WTC11 (cell line): ENCODE results near the gene FGD5. TPM values are rescaled to one million over a fixed set of nuclear protein-coding genes. Genes with fewer than 3 reads are reported as not detected.

Source experiments
- ATAC-seq: fragments of 200-7000 bp; cut with Tn5 transposase; 2 replicates; pipeline ENCODE4 v1.10.0; 2021; ENCODE audit warnings: mild to moderate bottlenecking, moderate library complexity
- CTCF ChIA-PET: fragments of 300-600 bp; sonication (Branson Sonifier 250); formaldehyde crosslinking; loops from one replicate; lab custom pipeline; 2021; ENCODE audit warnings: antibody characterized with exemption; lab: Charles Lee
- POLR2A ChIA-PET: fragments of 350-600 bp; sonication (Branson Sonifier 250); formaldehyde crosslinking; loops from one replicate; lab custom pipeline; 2021; ENCODE audit warnings: antibody characterized with exemption; lab: Charles Lee
- DNase-seq: peaks from one replicate; pipeline ENCODE4 v3.0.0; 2021; ENCODE audit warnings: low spot score
- H3K27ac Mint-ChIP-seq: 2 replicates; pipeline ENCODE4 v1.8.0; 2021; ENCODE audit warnings: mixed read lengths
- H3K27me3 Mint-ChIP-seq: 2 replicates; pipeline ENCODE4 v1.8.0; 2021; ENCODE audit warnings: low read depth, mild to moderate bottlenecking, moderate library complexity, mixed read lengths
- H3K36me3 Mint-ChIP-seq: 2 replicates; pipeline ENCODE4 v1.8.0; 2021; ENCODE audit warnings: mixed read lengths
- H3K4me1 Mint-ChIP-seq: 2 replicates; pipeline ENCODE4 v1.8.0; 2022; ENCODE audit warnings: mixed read lengths
- H3K4me3 Mint-ChIP-seq: 2 replicates; pipeline ENCODE4 v1.8.0; 2021; ENCODE audit warnings: mild to moderate bottlenecking, moderate library complexity, mixed read lengths
- H3K9me3 Mint-ChIP-seq: 2 replicates; pipeline ENCODE4 v1.8.0; 2021; ENCODE audit warnings: mixed read lengths
- CREM ChIP-seq: sonication (generic); formaldehyde crosslinking; IDR thresholded peaks from 2 replicates; pipeline ENCODE4 v1.8.1; 2022; ENCODE audit warnings: mild to moderate bottlenecking, missing genetic modification reagents, moderate library complexity
- ETV6 ChIP-seq: sonication (generic); formaldehyde crosslinking; IDR thresholded peaks from 2 replicates; pipeline ENCODE4 v1.8.1; 2022; ENCODE audit warnings: mild to moderate bottlenecking, missing genetic modification reagents
- JAZF1 ChIP-seq: fragments of 250-450 bp; sonication (Bioruptor Pico); IDR thresholded peaks from 2 replicates; pipeline ENCODE4 v1.9.0; 2021; ENCODE audit warnings: moderate library complexity, mild to moderate bottlenecking, inconsistent platforms
- MXD4 ChIP-seq: fragments of 250-450 bp; sonication (Bioruptor Pico); IDR thresholded peaks from 2 replicates; pipeline ENCODE4 v1.8.0; 2021; ENCODE audit warnings: mild to moderate bottlenecking, moderate library complexity, borderline replicate concordance
- MYBL2 ChIP-seq: sonication (generic); formaldehyde crosslinking; IDR thresholded peaks from 2 replicates; pipeline ENCODE4 v1.8.1; 2023; ENCODE audit warnings: mild to moderate bottlenecking, moderate library complexity, missing genetic modification reagents
- NFYB ChIP-seq: sonication (generic); formaldehyde crosslinking; conservative IDR thresholded peaks from 2 replicates; pipeline ENCODE4 v1.8.0; 2022; ENCODE audit warnings: low read depth, missing genetic modification reagents
- NR3C1 ChIP-seq: sonication (generic); formaldehyde crosslinking; conservative IDR thresholded peaks from 2 replicates; pipeline ENCODE4 v1.8.1; 2023; ENCODE audit warnings: low read depth, mild to moderate bottlenecking, missing genetic modification reagents
- PRRX2 ChIP-seq: fragments of 250-450 bp; sonication (Bioruptor Pico); IDR thresholded peaks from 2 replicates; pipeline ENCODE4 v1.8.0; 2021; ENCODE audit warnings: mild to moderate bottlenecking
- SOX15 ChIP-seq: fragments of 250-450 bp; sonication (Bioruptor Pico); IDR thresholded peaks from 2 replicates; pipeline ENCODE4 v1.9.0; 2021; ENCODE audit warnings: mild to moderate bottlenecking
- TP53 ChIP-seq: sonication (generic); formaldehyde crosslinking; IDR thresholded peaks from 2 replicates; pipeline ENCODE4 v1.8.1; 2023; ENCODE audit warnings: mild to moderate bottlenecking, missing genetic modification reagents
- ZNF317 ChIP-seq: sonication (generic); formaldehyde crosslinking; IDR thresholded peaks from 2 replicates; pipeline ENCODE4 v1.8.1; 2023; ENCODE audit warnings: low read depth, mild to moderate bottlenecking, moderate library complexity, missing genetic modification reagents, borderline replicate concordance
- ZNF423 ChIP-seq: fragments of 250-450 bp; sonication (Bioruptor Pico); IDR thresholded peaks from 2 replicates; pipeline ENCODE4 v2.1.2; 2022; ENCODE audit warnings: mild to moderate bottlenecking, moderate library complexity
- total RNA-seq: library from RNA; stranded (reverse); gene quantifications from 3 replicates; pipeline ENCODE4 v1.2.3, GENCODE V29; 2021
- TF ChIP-seq, protein P1 (sequence below): sonication (generic); formaldehyde crosslinking; IDR thresholded peaks from 2 replicates; pipeline ENCODE4 v1.8.1; 2022; ENCODE audit warnings: mild to moderate bottlenecking, moderate library complexity, missing genetic modification reagents
- TF ChIP-seq, protein P2 (sequence below): sonication (generic); formaldehyde crosslinking; IDR thresholded peaks from 2 replicates; pipeline ENCODE4 v1.8.1; 2023; ENCODE audit warnings: mild to moderate bottlenecking, moderate library complexity, missing genetic modification reagents
- TF ChIP-seq, protein P3 (sequence below): sonication (generic); formaldehyde crosslinking; IDR thresholded peaks from 2 replicates; pipeline ENCODE4 v1.8.0; 2022; ENCODE audit warnings: mild to moderate bottlenecking, missing genetic modification reagents
- TF ChIP-seq, protein P4 (sequence below): fragments of 250-450 bp; sonication (Bioruptor Pico); conservative IDR thresholded peaks from 2 replicates; pipeline ENCODE4 v1.9.0; 2021; ENCODE audit warnings: mild to moderate bottlenecking
- TF ChIP-seq, protein P5 (sequence below): fragments of 250-450 bp; sonication (Bioruptor Pico); IDR thresholded peaks from 2 replicates; pipeline ENCODE4 v1.9.0; 2021; ENCODE audit warnings: mild to moderate bottlenecking
- TF ChIP-seq, protein P6 (sequence below): sonication (generic); formaldehyde crosslinking; IDR thresholded peaks from 2 replicates; pipeline ENCODE4 v1.8.1; 2022; ENCODE audit warnings: mild to moderate bottlenecking, missing genetic modification reagents, moderate library complexity, borderline replicate concordance
- TF ChIP-seq, protein P7 (sequence below): sonication (generic); formaldehyde crosslinking; IDR thresholded peaks from 2 replicates; pipeline ENCODE4 v1.8.1; 2023; ENCODE audit warnings: mild to moderate bottlenecking, missing genetic modification reagents, borderline replicate concordance

The FGD5 gene
- total RNA-seq, 1 experiment from 2014 or later, result 18.3 TPM

DNA sequence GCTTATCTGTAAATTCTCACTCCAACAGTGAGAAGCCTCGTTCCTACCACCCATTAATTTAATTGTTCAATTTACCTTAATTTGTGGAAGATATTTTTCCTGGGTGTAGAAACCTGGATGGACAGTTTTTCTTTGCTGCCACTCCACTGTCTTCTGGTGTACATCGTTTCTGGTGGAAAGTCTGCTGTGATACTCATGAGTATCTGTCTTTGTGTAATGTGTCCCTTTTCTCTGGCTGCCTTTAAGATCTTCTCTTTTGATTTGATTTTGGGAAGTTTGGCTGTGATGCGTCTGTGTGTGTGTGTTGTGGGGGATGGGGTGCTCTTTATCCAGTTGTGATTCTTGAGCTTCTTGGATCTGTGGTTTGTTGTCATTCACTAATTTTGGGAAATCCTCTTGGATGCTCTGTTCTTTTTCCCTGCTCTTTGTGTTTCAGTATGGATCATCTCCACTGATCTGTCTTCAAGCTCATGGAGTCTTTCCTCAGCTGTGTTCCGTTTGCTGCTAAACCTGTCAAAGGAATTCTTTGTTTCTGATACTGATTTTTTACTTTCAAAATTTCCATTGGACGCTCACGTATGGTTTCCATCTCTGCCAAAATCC, 86.4 kb downstream of the FGD5 start:
- Mint-ChIP-seq H3K4me3 (no peak overlapping the region), H3K27me3 (no peaks in the 10 kb centered on the region), H3K9me3 (peaks cover 21% of the 10 kb centered on the region), H3K27ac (no peak overlapping the region), H3K36me3 (peaks cover 19% of the 10 kb centered on the region), H3K4me1 (peaks cover 14% of the 10 kb centered on the region)
- ChIA-PET CTCF (no interaction called here), POLR2A (no interaction called here)
- DNase-seq (no peak), ATAC-seq (no peak)
- TF ChIP-seq TP53 (CRISPR knock-in tag) (no peak), ZNF317 (CRISPR knock-in tag) (peak; percentile 95)
- TF ChIP-seq, protein P1, sequence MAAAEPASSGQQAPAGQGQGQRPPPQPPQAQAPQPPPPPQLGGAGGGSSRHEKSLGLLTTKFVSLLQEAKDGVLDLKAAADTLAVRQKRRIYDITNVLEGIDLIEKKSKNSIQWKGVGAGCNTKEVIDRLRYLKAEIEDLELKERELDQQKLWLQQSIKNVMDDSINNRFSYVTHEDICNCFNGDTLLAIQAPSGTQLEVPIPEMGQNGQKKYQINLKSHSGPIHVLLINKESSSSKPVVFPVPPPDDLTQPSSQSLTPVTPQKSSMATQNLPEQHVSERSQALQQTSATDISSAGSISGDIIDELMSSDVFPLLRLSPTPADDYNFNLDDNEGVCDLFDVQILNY (CRISPR knock-in tag), result no peak

DNA sequence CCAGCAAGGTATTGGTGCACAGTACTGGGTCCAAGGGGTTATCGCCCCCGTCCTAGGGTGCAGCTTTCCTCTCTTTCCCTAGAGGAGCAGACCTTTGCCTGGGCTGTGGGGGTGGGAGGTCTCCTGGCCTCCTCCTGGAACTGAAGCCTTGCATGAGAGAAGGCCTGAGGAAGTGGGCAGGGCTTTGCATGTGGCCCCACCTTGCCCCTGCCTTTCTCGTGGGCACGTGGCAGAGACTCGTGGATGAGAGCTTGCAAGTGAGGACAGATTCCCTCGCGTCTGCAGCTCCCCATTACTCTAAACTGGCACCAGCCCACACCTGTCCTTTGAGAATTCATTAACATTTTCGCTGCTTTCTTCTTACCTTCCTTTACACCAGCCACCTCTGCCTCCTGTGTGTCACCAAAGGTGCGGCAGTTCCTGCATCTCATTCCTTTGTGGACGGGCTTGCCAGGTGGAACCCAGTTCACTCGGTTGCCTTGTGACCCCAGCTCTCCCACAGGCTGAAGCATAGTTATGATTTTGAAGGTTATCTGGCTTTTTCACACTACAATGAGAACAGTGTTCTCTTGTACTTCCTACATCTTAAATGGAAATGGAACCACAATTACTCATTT, 87.7 kb downstream of the FGD5 start:
- DNase-seq (no peak), ATAC-seq (no peak)
- Mint-ChIP-seq H3K4me3 (no peak overlapping the region), H3K9me3 (peaks cover 21% of the 10 kb centered on the region), H3K27me3 (no peaks in the 10 kb centered on the region), H3K27ac (no peak overlapping the region), H3K36me3 (peaks cover 19% of the 10 kb centered on the region), H3K4me1 (peaks cover 1% of the 10 kb centered on the region)
- ChIA-PET CTCF (no interaction called here), POLR2A (no interaction called here)
- TF ChIP-seq MYBL2 (CRISPR knock-in tag) (no peak), CREM (CRISPR knock-in tag) (no peak), ETV6 (CRISPR knock-in tag) (no peak), JAZF1 (CRISPR knock-in tag) (no peak), SOX15 (no peak), PRRX2 (CRISPR knock-in tag) (no peak), NR3C1 (CRISPR knock-in tag) (no peak), MXD4 (no peak), NFYB (CRISPR knock-in tag) (no peak), ZNF423 (CRISPR knock-in tag) (no peak)
- TF ChIP-seq, protein P2, sequence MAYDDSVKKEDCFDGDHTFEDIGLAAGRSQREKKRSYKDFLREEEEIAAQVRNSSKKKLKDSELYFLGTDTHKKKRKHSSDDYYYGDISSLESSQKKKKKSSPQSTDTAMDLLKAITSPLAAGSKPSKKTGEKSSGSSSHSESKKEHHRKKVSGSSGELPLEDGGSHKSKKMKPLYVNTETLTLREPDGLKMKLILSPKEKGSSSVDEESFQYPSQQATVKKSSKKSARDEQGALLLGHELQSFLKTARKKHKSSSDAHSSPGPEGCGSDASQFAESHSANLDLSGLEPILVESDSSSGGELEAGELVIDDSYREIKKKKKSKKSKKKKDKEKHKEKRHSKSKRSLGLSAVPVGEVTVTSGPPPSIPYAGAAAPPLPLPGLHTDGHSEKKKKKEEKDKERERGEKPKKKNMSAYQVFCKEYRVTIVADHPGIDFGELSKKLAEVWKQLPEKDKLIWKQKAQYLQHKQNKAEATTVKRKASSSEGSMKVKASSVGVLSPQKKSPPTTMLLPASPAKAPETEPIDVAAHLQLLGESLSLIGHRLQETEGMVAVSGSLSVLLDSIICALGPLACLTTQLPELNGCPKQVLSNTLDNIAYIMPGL (CRISPR knock-in tag), result no peak
- TF ChIP-seq, protein P3, sequence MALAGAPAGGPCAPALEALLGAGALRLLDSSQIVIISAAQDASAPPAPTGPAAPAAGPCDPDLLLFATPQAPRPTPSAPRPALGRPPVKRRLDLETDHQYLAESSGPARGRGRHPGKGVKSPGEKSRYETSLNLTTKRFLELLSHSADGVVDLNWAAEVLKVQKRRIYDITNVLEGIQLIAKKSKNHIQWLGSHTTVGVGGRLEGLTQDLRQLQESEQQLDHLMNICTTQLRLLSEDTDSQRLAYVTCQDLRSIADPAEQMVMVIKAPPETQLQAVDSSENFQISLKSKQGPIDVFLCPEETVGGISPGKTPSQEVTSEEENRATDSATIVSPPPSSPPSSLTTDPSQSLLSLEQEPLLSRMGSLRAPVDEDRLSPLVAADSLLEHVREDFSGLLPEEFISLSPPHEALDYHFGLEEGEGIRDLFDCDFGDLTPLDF (CRISPR knock-in tag), result no peak
- TF ChIP-seq, protein P4, sequence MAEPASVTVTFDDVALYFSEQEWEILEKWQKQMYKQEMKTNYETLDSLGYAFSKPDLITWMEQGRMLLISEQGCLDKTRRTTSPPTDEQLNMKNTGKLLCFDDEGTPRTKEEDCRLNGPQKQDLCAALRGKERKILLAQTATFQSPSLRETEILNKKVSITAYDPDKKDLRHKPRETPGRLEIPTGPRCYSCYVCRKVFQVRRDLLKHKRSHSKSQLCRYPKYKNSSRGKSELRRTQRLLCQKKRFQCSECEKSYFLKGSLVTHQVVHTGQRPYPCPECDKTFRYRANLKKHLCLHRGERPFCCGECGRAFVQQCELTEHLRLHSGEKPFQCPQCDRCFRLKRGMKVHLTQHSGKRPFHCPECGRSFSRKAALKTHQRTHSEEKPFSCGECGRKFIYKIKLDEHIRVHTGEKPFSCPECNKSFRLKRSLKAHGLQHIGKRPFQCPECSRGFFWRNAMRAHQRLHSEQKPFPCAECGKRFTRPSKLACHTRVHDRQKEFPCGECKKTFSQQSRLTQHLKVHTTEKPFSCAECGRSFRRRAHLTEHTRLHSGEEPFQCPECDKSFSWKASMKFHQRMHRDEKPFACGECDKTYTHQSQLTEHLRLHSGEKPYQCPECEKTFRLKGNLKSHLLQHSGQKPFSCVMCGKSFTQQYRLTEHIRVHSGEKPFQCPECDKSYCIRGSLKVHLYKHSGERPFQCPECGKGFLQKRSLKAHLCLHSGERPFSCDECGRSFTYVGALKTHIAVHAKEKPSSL (CRISPR knock-in tag), result no peak
- TF ChIP-seq, protein P5, sequence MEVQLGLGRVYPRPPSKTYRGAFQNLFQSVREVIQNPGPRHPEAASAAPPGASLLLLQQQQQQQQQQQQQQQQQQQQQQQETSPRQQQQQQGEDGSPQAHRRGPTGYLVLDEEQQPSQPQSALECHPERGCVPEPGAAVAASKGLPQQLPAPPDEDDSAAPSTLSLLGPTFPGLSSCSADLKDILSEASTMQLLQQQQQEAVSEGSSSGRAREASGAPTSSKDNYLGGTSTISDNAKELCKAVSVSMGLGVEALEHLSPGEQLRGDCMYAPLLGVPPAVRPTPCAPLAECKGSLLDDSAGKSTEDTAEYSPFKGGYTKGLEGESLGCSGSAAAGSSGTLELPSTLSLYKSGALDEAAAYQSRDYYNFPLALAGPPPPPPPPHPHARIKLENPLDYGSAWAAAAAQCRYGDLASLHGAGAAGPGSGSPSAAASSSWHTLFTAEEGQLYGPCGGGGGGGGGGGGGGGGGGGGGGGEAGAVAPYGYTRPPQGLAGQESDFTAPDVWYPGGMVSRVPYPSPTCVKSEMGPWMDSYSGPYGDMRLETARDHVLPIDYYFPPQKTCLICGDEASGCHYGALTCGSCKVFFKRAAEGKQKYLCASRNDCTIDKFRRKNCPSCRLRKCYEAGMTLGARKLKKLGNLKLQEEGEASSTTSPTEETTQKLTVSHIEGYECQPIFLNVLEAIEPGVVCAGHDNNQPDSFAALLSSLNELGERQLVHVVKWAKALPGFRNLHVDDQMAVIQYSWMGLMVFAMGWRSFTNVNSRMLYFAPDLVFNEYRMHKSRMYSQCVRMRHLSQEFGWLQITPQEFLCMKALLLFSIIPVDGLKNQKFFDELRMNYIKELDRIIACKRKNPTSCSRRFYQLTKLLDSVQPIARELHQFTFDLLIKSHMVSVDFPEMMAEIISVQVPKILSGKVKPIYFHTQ (CRISPR knock-in tag), result no peak
- TF ChIP-seq, protein P6, sequence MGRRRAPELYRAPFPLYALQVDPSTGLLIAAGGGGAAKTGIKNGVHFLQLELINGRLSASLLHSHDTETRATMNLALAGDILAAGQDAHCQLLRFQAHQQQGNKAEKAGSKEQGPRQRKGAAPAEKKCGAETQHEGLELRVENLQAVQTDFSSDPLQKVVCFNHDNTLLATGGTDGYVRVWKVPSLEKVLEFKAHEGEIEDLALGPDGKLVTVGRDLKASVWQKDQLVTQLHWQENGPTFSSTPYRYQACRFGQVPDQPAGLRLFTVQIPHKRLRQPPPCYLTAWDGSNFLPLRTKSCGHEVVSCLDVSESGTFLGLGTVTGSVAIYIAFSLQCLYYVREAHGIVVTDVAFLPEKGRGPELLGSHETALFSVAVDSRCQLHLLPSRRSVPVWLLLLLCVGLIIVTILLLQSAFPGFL, result no peak
- TF ChIP-seq, protein P7, sequence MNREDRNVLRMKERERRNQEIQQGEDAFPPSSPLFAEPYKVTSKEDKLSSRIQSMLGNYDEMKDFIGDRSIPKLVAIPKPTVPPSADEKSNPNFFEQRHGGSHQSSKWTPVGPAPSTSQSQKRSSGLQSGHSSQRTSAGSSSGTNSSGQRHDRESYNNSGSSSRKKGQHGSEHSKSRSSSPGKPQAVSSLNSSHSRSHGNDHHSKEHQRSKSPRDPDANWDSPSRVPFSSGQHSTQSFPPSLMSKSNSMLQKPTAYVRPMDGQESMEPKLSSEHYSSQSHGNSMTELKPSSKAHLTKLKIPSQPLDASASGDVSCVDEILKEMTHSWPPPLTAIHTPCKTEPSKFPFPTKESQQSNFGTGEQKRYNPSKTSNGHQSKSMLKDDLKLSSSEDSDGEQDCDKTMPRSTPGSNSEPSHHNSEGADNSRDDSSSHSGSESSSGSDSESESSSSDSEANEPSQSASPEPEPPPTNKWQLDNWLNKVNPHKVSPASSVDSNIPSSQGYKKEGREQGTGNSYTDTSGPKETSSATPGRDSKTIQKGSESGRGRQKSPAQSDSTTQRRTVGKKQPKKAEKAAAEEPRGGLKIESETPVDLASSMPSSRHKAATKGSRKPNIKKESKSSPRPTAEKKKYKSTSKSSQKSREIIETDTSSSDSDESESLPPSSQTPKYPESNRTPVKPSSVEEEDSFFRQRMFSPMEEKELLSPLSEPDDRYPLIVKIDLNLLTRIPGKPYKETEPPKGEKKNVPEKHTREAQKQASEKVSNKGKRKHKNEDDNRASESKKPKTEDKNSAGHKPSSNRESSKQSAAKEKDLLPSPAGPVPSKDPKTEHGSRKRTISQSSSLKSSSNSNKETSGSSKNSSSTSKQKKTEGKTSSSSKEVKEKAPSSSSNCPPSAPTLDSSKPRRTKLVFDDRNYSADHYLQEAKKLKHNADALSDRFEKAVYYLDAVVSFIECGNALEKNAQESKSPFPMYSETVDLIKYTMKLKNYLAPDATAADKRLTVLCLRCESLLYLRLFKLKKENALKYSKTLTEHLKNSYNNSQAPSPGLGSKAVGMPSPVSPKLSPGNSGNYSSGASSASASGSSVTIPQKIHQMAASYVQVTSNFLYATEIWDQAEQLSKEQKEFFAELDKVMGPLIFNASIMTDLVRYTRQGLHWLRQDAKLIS (CRISPR knock-in tag), result no peak
